KOPT-K1 (cell line): ENCODE results near the gene RPS6KL1.
"Not testable (repeated sequence)": the region's sequence is repeated elsewhere in the genome, so short reads cannot be mapped to it uniquely, and the experiment has no call there.

Experiments
- H3K27ac ChIP-seq: fragments of 200-600 bp; sonication (generic); 2 replicates; pipeline ENCODE4 v1.5.1; 2016; ENCODE audit warnings: antibody characterized with exemption, mild to moderate bottlenecking, low read depth, low read length; ENCODE audit not compliant: poor library complexity, severe bottlenecking
- H3K36me3 ChIP-seq: fragments of 200-600 bp; sonication (generic); 2 replicates; pipeline ENCODE4 v1.5.1; 2017; ENCODE audit warnings: antibody characterized with exemption, mild to moderate bottlenecking, low read length, moderate library complexity; ENCODE audit not compliant: insufficient read depth
- H3K9me3 ChIP-seq: fragments of 200-600 bp; sonication (generic); 2 replicates; pipeline ENCODE4 v1.5.1; 2017; ENCODE audit warnings: antibody characterized with exemption, low read length, mild to moderate bottlenecking; ENCODE audit not compliant: insufficient read depth, poor library complexity, severe bottlenecking

RPS6KL1 gene

DNA sequence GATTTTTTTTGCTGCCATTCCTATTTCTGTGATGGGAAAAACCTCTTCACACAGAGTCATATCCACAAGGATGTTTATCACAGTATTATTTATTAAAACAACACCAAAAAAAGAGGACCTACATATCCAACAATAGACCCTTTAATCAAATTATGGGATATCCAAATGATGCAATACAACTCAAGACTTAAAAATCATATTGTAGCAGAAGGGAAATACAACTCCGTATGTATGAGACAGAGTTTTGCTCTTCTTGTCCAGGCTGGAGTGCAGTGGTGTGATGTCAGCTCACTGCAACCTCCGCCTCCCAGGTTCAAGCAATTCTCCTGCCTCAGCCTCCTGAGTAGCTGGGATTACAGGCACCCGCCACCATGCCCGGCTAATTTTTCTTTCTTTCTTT lies 9.9 kb upstream of the RPS6KL1 start:
- H3K9me3 ChIP-seq, H3K27ac ChIP-seq: not testable (repeated sequence)

DNA sequence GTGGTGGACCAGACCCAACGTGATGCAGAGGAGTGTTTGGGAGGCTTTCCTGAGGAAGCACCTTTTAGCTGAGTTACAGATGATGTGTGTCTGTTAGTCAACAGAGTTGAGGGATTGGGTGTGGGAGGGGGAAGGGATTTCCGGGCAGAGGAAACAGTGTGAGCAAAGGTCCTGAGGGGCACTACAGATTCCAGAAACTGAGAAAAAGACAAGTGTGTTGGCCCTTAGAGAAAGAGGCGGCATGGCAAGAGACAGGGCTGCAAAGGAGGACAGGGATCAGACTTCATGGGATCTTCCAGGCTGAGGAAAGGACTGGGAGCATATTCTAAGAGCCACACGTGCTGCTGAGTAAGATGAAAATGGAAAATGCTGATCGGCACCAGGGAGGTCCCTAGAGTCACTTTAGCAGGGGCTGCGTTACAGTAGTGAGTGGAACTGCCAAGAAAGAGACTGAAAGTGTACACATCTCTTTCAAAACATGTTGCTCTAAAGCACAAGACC lies 9.4 kb upstream of the RPS6KL1 start:
- no peak overlapping the region for H3K27ac ChIP-seq
- no peaks in the 10 kb centered on the region for H3K9me3 ChIP-seq
- no peaks in the 10 kb centered on the region for H3K36me3 ChIP-seq

More for the DNA sequence above, 9.9 kb upstream of the RPS6KL1 start:
- not testable (repeated sequence) for H3K36me3 ChIP-seq

DNA sequence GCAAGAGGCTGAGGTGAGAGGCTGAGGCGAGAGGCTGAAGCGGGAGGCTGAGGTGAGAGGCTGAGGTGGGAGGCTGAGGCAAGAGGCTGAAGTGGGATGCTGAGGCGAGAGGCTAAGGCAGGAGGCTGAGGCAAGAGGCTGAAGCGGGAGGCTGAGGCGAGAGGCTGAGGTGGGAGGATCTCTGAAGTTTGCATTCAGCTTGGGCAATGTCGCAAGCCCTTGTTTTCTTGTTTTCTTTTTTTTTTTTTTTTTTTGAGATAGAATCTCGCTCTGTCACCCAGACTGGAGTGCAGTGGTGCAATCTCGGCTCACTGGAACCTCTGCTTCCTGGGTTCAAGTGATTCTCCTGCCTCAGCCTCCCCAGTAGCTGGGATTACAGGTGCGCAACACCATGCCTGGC lies 8.7 kb upstream of the RPS6KL1 start:
- not testable (repeated sequence) for H3K9me3 ChIP-seq, H3K36me3 ChIP-seq, H3K27ac ChIP-seq

- H3K27ac ChIP-seq = no peak overlapping the region
- H3K9me3 ChIP-seq = no peaks in the 10 kb centered on the region
- no peaks in the 10 kb centered on the region for H3K36me3 ChIP-seq
Measured at GRCh38 chr14:74929242-74929641, 6.2 kb upstream of the RPS6KL1 start.

DNA sequence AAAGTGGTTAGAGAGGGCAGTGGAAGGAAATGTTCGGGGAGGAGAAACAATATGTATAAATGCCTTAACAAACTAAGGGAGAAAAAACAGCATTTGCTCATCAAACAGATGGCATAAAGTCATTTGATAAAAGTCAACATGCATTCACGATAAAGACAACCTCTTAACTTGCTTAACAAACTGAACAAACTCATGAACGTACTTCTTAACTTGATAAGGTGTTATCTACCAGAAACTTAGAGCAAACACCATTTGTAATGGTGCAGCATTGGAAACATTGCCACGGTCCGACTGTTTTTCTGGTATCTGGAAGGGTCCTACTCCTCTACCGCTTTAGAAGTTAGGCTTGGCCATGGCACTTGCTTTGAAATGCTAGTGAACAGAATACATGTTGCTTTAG lies 4.2 kb upstream of the RPS6KL1 start:
- Histone ChIP-seq H3K36me3 (no peaks in the 10 kb centered on the region), H3K27ac (no peak overlapping the region), H3K9me3 (no peaks in the 10 kb centered on the region)

GRCh38 chr14:74924061-74924460 lies 1.0 kb upstream of the RPS6KL1 start:
- Histone ChIP-seq H3K36me3 (no peaks in the 10 kb centered on the region), H3K27ac (no peak overlapping the region), H3K9me3 (no peaks in the 10 kb centered on the region)

DNA sequence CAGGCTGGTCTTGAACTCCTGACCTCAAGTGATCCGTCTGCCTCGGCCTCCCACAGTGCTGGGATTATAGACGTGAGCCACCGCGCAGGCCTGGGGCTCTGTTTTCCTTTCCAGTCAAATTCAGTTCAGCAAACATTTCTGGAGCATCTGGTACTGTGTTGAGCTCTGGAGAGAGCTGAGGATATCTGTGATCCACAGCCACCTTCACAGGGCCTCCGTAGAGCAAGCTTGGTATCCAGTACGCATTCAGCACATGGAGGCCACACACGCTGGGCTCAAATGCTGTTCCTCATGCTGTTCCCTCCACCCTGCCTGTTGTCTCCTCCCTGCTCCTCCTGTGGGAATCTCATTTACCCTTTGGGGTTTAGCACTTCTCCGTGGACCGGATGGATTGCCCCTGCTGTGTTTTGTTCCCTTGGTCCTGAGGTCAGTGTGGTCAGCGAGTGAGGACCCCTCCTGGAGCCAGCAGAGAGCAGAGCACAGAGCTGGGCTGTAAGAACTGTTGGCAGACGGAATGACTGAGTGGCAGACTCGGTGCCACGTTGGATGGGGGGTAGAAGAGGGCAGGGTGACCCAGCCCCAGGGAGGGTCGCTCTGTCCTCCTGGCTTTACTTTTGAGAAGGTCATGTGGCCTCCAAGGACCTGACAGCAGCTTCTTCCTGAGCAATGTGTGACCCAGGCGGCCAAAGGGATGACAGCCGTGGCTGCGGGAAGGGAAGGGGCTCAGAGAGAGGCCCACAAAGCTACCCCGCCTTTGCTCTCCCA lies 891 bp downstream of the RPS6KL1 start:
- H3K9me3 ChIP-seq = no peaks in the 10 kb centered on the region
- no peak overlapping the region for H3K27ac ChIP-seq
- H3K36me3 ChIP-seq = no peaks in the 10 kb centered on the region

DNA sequence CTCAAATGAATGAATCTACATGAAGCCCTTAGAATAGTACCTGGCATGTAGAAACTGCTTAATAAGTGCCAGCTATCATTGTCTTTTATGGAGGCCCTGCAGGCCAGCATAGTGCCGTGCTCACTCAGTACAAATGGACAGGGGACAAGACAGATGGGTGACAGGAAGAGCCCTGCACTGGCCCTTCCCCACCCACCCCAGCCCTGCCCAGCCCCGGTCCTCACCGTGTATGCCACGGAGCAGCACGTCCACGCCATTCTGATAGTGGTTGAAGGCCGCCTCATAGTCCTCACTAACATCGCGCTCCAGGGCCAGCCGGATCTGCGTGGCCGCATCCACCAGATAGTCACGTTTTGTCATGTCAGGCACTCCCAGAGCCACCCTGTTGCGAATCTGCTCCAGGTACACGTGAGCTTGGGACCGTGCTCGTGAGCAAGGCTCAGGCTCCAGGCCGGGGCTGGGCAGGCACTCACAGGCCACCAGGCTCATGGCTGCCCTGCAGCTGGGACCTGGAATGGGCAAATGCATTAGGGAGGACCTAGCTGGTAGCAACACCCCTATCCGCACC lies 1.9 kb downstream of the RPS6KL1 start:
- no peaks in the 10 kb centered on the region for H3K36me3 ChIP-seq
- H3K27ac ChIP-seq = no peak overlapping the region
- no peaks in the 10 kb centered on the region for H3K9me3 ChIP-seq

- Histone ChIP-seq H3K36me3 (no peaks in the 10 kb centered on the region), H3K27ac (no peak overlapping the region), H3K9me3 (no peaks in the 10 kb centered on the region)
Measured at GRCh38 chr14:74920281-74920680, 2.8 kb downstream of the RPS6KL1 start.

GRCh38 chr14:74919421-74920165 lies 3.5 kb downstream of the RPS6KL1 start:
- H3K9me3 ChIP-seq = no peaks in the 10 kb centered on the region
- no peaks in the 10 kb centered on the region for H3K36me3 ChIP-seq
- no peak overlapping the region for H3K27ac ChIP-seq

DNA sequence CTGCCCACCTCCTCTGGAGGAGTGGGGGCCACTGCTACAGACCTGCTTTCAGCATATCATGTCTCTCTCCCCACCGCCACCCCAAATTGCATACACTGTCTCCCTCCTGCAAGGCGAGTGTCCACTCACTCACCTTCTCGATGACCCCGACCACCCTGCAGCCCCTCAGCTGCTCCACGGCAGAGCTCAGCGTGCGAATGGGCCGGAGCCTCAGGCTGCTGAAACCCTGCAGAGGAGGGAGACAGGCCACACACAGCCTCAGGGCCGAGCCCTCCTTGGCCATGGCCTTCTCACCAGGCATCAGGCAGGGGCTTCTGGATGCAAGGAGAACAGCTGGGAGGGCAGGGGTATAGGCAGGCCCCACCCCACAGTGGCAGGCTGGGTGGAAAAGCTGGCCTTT lies 4.7 kb downstream of the RPS6KL1 start:
- Histone ChIP-seq H3K27ac (no peak overlapping the region), H3K36me3 (no peaks in the 10 kb centered on the region), H3K9me3 (no peaks in the 10 kb centered on the region)

DNA sequence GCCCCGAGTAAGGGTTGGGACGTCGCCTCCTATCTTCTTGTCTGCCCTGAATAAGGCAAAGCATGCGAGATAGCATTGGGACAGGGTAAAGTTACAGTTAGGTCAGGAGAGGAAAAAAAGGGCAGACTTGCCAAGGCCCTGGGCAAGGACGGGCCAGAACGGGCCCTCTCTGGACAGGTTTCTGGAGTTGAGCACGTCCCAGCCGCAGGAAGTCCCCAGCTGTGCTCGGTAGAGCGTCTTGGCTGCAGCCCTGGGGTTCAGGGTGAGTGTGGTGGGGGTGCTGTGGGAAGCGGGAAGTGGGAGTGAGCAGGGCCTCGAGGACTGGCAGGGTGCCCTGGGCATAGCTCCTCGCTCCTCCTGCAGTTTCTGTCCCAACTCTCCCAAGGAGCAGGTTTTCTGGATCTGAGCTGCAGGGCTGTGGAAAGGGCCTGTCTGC lies 5.4 kb downstream of the RPS6KL1 start:
- no peaks in the 10 kb centered on the region for H3K9me3 ChIP-seq
- no peaks in the 10 kb centered on the region for H3K36me3 ChIP-seq
- H3K27ac ChIP-seq = no peak overlapping the region

- H3K9me3 ChIP-seq = no peaks in the 10 kb centered on the region
- H3K36me3 ChIP-seq = no peaks in the 10 kb centered on the region
- H3K27ac ChIP-seq = no peak overlapping the region
Measured at GRCh38 chr14:74917178-74917543, 5.9 kb downstream of the RPS6KL1 start.

GRCh38 chr14:74915826-74916225 lies 7.2 kb downstream of the RPS6KL1 start:
- Histone ChIP-seq H3K36me3 (no peaks in the 10 kb centered on the region), H3K9me3 (no peaks in the 10 kb centered on the region), H3K27ac (no peak overlapping the region)

- H3K9me3 ChIP-seq = no peaks in the 10 kb centered on the region
- H3K27ac ChIP-seq = no peak overlapping the region
- no peaks in the 10 kb centered on the region for H3K36me3 ChIP-seq
Measured at GRCh38 chr14:74915426-74915825, 7.6 kb downstream of the RPS6KL1 start.
